Stimulated activated naive B cell treated with anti-CD40 and anti-IgM and Interleukin-4, amounts not matched to agents 10 μg/mL and 1 μg/mL and 100 μg/mL, for 72 hours (primary cell): ENCODE results near the gene FMNL1.

Experiments
- ATAC-seq, 2 donors: fragments of 150-1000 bp; cut with Tn5 transposase; replicated peaks; 2 replicates each; pipeline ENCODE4 v1.10.0; 2021; ENCODE audit warnings: moderate library complexity in 1 of 2
- DNase-seq: peaks from one replicate; pipeline ENCODE4 v3.0.0; 2021
- H3K27ac Mint-ChIP-seq: one replicate; pipeline ENCODE4 v1.8.0; 2022; ENCODE audit warnings: mild to moderate bottlenecking, mixed read lengths
- H3K27me3 Mint-ChIP-seq, 2 donors: one replicate each; pipeline ENCODE4 v1.8.0; 2022; ENCODE audit warnings: mixed read lengths in 2 of 2
- H3K36me3 Mint-ChIP-seq, 2 donors: one replicate each; pipeline ENCODE4 v1.8.0; 2022; ENCODE audit warnings: mixed read lengths in 2 of 2, mild to moderate bottlenecking in 1 of 2
- H3K4me1 Mint-ChIP-seq, 2 donors: one replicate each; pipeline ENCODE4 v1.8.0; 2022; ENCODE audit warnings: mixed read lengths in 2 of 2, mild to moderate bottlenecking in 1 of 2
- H3K4me3 Mint-ChIP-seq, 2 donors: one replicate each; pipeline ENCODE4 v1.8.0; 2022; ENCODE audit warnings: mild to moderate bottlenecking in 2 of 2, mixed read lengths in 2 of 2, moderate library complexity in 1 of 2
- H3K9me3 Mint-ChIP-seq, 2 donors: one replicate each; pipeline ENCODE4 v1.8.0; 2022; ENCODE audit warnings: mixed read lengths in 2 of 2, mild to moderate bottlenecking in 1 of 2

FMNL1 gene

DNA sequence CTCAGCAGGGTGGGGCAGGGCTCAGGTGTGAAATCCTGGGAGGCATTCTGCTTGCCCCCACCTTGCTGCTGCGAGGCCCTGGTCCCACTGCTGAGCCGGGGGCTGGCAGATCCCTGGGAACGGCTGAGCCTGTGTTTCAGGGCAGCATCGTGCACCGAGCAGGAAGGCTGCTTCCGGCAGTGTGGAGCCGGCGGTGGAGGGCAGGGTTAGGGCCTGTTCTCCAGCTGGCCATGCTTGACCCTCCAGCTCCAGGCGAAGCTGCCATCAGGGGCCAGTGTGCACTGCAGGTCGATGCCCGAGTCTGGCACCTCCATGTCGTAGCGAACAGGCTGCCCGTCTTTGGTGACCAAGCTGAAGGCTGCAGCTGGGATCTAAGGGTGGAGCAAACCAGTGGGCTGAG is 42.7 kb downstream of the FMNL1 start:
- peak overlapping the region; percentile 84 for H3K27ac Mint-ChIP-seq
- H3K36me3 Mint-ChIP-seq, result peaks cover 52 to 66% of the 10 kb centered on the region in 2 donors
- H3K4me3 Mint-ChIP-seq, result peak overlapping the region; percentile 8 to 39
- DNase-seq (no peak), ATAC-seq (no peak)
- H3K27me3 Mint-ChIP-seq, result no peaks in the 10 kb centered on the region
- peaks cover 46 to 83% of the 10 kb centered on the region in 2 donors for H3K4me1 Mint-ChIP-seq
- H3K9me3 Mint-ChIP-seq, result no peaks in the 10 kb centered on the region

GRCh38 chr17:45264988-45265387 is 43.3 kb downstream of the FMNL1 start:
- Mint-ChIP-seq H3K36me3 (peaks cover 57 to 71% of the 10 kb centered on the region in 2 donors), H3K27me3 (no peaks in the 10 kb centered on the region), H3K9me3 (no peaks in the 10 kb centered on the region), H3K4me3 (peak overlapping the region in 1 of 2 donors; percentile 46), H3K4me1 (peaks cover 50 to 88% of the 10 kb centered on the region in 2 donors), H3K27ac (peak overlapping the region; percentile 88)
- ATAC-seq (no peak), DNase-seq (no peak)

DNA sequence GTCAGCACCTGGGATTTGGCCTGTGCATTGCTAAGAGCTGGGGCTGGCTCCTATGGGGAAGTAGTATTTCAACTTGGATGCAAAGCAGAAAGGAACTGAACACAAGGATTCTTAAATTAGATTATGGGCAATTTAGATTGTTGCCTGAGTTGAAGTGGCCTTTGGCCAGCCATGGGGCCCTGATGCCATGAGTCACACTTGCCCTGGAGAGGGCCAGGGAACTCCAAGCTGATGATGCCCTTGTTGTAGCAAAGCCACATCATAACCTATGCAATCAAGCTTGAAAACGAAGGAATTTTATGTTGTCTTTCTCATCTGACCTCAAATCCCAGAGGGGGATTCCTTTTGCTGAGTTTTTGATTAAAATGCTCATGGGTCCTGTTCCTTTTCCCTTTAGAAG is 44.1 kb downstream of the FMNL1 start:
- H3K4me1 Mint-ChIP-seq, result peaks cover 53 to 91% of the 10 kb centered on the region in 2 donors
- H3K27ac Mint-ChIP-seq, result peak overlapping the region; percentile 81
- H3K4me3 Mint-ChIP-seq, result no peak overlapping the region
- peaks cover 62 to 77% of the 10 kb centered on the region in 2 donors for H3K36me3 Mint-ChIP-seq
- H3K27me3 Mint-ChIP-seq, result no peaks in the 10 kb centered on the region
- ATAC-seq (no peak), DNase-seq (no peak)
- no peaks in the 10 kb centered on the region for H3K9me3 Mint-ChIP-seq

- Mint-ChIP-seq H3K9me3 (no peaks in the 10 kb centered on the region), H3K27me3 (no peaks in the 10 kb centered on the region), H3K27ac (peak overlapping the region; percentile 81), H3K4me1 (peaks cover 53 to 91% of the 10 kb centered on the region in 2 donors), H3K36me3 (peaks cover 64 to 77% of the 10 kb centered on the region in 2 donors), H3K4me3 (peak overlapping the region in 1 of 2 donors; percentile 30)
- ATAC-seq, result no peak
- DNase-seq, result no peak
Measured at GRCh38 chr17:45266372-45266926, 44.8 kb downstream of the FMNL1 start.

DNA sequence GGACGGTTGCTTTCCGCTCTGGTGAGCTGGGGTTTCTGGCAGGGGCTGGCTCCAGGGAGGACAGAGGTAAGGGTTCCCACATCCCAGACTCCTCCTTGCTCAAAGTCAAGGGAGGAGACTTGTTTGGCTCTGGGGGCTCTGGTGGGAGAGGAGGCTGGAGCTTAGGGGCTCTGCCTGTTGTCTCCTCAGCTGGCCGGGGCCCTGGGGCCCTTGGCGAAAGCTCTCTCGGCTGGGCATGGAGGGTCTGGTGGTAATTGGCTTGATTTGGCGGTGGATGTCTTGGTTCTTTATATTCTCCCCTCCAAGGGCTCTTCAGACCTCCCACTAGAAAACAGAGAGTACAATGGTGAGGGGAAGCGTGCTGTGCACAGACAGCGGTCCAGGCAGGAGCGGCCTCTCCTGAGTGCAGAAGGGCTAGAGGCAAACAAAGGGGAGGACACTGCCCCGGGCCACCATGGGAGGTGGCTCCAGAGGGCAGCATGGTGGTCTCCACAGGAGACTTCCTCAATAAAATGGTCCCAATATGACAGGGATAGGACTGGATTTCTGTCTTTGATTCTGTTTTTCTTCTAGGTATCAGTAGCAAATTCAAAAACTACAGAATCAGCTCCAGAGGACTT is 45.9 kb downstream of the FMNL1 start:
- Mint-ChIP-seq H3K27me3 (no peaks in the 10 kb centered on the region), H3K9me3 (no peaks in the 10 kb centered on the region), H3K4me3 (peak overlapping the region; percentile 30 to 52), H3K4me1 (peaks cover 49 to 80% of the 10 kb centered on the region in 2 donors), H3K27ac (peak overlapping the region; percentile 91), H3K36me3 (peaks cover 58 to 75% of the 10 kb centered on the region in 2 donors)
- DNase-seq, result no peak
- ATAC-seq, result no peak

DNA sequence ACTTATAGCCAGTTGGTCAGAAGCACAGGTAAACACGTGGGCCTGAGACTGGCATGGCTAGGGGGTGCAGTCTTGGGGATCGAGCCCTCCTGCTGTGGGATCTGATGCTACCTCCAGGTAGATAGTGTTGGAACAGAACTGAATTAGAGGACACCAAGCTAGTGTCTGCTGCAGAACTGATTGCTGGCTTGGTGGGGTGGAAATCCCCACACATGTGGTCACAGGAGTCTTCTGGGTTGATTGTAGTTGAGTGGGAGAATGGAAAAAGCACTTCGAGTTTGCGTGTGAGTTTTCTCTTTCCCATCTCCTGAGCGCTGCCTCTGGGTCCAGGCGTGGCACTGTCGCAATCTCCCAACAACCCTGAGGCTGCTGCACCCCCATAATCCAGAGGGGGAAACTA is 48.2 kb downstream of the FMNL1 start:
- ATAC-seq, result peak in 1 of 2 donors; percentile 37

GRCh38 chr17:45270828-45271418 is 49.2 kb downstream of the FMNL1 start:
- DNase-seq, result no peak

More for the DNA sequence above, 48.2 kb downstream of the FMNL1 start:
- no peaks in the 10 kb centered on the region for H3K27me3 Mint-ChIP-seq
- H3K36me3 Mint-ChIP-seq, result peaks cover 64 to 73% of the 10 kb centered on the region in 2 donors
- H3K4me1 Mint-ChIP-seq, result peaks cover 35 to 72% of the 10 kb centered on the region in 2 donors
- no peak for DNase-seq
- peak overlapping the region in 1 of 2 donors; percentile 46 for H3K4me3 Mint-ChIP-seq
- peak overlapping the region; percentile 85 for H3K27ac Mint-ChIP-seq
- H3K9me3 Mint-ChIP-seq, result no peaks in the 10 kb centered on the region

DNA sequence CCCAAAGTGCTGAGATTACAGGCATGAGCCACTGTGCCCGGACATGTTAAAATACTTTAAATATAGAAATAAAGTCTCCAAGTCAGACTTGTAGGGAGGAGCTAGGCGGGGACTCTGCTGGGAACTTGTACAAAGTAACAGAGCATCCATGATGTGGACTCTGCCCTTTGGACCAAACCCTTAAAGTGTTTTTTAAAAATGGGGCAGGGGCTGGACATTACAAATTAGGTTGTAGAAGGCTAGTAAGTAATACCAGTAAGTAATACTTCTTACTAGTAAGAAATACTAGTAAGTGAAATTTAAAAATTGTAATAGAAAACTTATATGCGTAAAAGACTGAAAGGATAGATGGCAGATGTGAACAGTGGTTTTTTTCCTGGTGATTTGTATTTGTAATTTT is 49.9 kb downstream of the FMNL1 start:
- ATAC-seq, result no peak
- no peak for DNase-seq
- Mint-ChIP-seq H3K27me3 (no peaks in the 10 kb centered on the region), H3K27ac (peak overlapping the region; percentile 82), H3K9me3 (no peaks in the 10 kb centered on the region), H3K36me3 (peaks cover 58 to 66% of the 10 kb centered on the region in 2 donors), H3K4me1 (peaks cover 27 to 55% of the 10 kb centered on the region in 2 donors), H3K4me3 (no peak overlapping the region)

More at GRCh38 chr17:45270828-45271418, 49.2 kb downstream of the FMNL1 start:
- Mint-ChIP-seq H3K27me3 (no peaks in the 10 kb centered on the region), H3K9me3 (no peaks in the 10 kb centered on the region), H3K4me1 (peaks cover 31 to 62% of the 10 kb centered on the region in 2 donors), H3K27ac (peak overlapping the region; percentile 82), H3K36me3 (peaks cover 64 to 69% of the 10 kb centered on the region in 2 donors), H3K4me3 (peak overlapping the region; percentile 43 to 44)
- ATAC-seq, result peak; percentile 33 to 41

GRCh38 chr17:45273551-45273957 is 51.9 kb downstream of the FMNL1 start:
- Mint-ChIP-seq H3K36me3 (peaks cover 48 to 62% of the 10 kb centered on the region in 2 donors), H3K27ac (peak overlapping the region; percentile 92), H3K4me1 (peaks cover 30 to 55% of the 10 kb centered on the region in 2 donors), H3K4me3 (peak overlapping the region in 1 of 2 donors; percentile 16), H3K27me3 (no peaks in the 10 kb centered on the region), H3K9me3 (no peaks in the 10 kb centered on the region)
- no peak for DNase-seq
- no peak for ATAC-seq

GRCh38 chr17:45274033-45274432 is 52.3 kb downstream of the FMNL1 start:
- no peaks in the 10 kb centered on the region for H3K9me3 Mint-ChIP-seq

DNA sequence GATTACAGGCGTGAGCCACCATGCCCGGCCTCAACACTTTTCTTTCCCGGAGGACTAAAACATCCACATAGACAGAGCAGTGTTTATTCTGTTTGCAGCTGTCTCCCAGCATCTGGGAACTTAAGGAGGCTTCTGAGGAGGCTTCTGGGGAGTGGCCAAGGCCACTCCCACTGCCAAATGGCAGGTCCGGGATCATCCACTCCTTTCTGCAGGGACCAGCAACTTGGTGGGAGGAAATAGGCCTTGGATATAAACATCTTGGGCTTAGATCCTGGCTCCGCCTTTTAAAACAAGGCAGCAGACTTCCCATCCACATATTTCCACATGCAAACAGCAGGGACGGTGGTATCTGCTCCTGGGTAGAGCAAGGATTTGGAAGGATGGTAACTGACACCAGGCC is 54.3 kb downstream of the FMNL1 start:
- Mint-ChIP-seq H3K36me3 (peaks cover 44 to 54% of the 10 kb centered on the region in 2 donors), H3K4me1 (peaks cover 20 to 52% of the 10 kb centered on the region in 2 donors), H3K27ac (peak overlapping the region; percentile 85), H3K4me3 (no peak overlapping the region), H3K9me3 (no peaks in the 10 kb centered on the region), H3K27me3 (no peaks in the 10 kb centered on the region)
- DNase-seq (no peak), ATAC-seq (no peak)

More at GRCh38 chr17:45274033-45274432, 52.3 kb downstream of the FMNL1 start:
- DNase-seq (no peak), ATAC-seq (no peak)
- Mint-ChIP-seq H3K27ac (peak overlapping the region; percentile 92), H3K4me1 (peaks cover 30 to 55% of the 10 kb centered on the region in 2 donors), H3K4me3 (peak overlapping the region in 1 of 2 donors; percentile 16), H3K27me3 (no peaks in the 10 kb centered on the region), H3K36me3 (peaks cover 45 to 61% of the 10 kb centered on the region in 2 donors)

DNA sequence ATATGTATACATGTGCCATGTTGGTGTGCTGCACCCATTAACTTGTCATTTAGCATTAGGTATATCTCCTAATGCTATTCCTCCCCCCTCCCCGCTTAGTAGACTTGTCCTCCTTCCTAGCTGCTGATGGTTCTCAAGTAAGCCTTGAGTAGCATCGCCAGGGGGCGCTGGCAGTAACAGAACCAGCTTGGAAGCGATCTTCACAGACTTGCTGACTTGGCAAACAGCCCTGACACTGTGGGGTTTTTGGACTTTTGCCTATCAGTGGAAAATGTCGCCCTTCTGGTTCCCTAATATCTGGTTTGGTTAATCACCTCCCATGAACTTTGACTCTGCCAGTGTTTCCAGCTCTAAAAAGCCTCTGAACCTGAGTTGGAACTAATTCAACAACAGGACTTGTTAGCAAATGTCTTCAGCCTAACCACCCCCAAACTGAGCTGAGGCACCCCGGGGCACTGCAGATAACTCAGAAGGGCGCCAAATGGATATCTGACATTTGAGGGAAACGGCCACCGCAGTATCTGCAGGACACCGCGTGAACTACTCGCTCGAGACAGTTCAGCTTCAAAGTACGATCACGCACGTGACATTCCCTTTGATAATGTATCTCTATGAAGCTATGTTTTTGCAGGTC is 55.6 kb downstream of the FMNL1 start:
- no peaks in the 10 kb centered on the region for H3K27me3 Mint-ChIP-seq
- DNase-seq (peak; percentile 79), ATAC-seq (peak; percentile 87 to 88)
- H3K4me3 Mint-ChIP-seq, result peak overlapping the region in 1 of 2 donors; percentile 46
- H3K27ac Mint-ChIP-seq, result peak overlapping the region; percentile 75
- H3K36me3 Mint-ChIP-seq, result peaks cover 46 to 55% of the 10 kb centered on the region in 2 donors
- H3K9me3 Mint-ChIP-seq, result no peaks in the 10 kb centered on the region
- H3K4me1 Mint-ChIP-seq, result peaks cover 20 to 52% of the 10 kb centered on the region in 2 donors

DNA sequence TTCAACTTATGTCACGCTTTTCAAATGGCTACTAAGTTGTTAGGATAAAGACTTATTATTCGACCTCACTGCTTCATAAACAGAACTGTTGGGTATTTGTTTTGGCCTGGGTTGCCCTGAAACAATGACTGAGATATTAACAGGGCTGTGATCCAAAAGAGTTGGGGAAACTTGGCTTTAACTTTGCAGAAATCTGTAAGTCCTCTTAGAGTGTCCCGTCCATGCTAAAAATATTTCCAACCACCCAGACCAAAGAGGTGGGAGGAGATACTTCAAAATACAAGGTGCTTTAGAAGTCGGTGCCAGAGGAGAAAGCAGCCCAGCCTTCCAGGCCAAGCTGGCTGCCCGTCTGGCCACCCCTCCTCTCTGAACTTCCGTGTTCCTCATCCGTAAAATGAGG is 56.3 kb downstream of the FMNL1 start:
- no peak for DNase-seq
- peak overlapping the region; percentile 75 for H3K27ac Mint-ChIP-seq
- no peaks in the 10 kb centered on the region for H3K27me3 Mint-ChIP-seq
- no peaks in the 10 kb centered on the region for H3K9me3 Mint-ChIP-seq
- no peak overlapping the region for H3K4me3 Mint-ChIP-seq
- peaks cover 24 to 57% of the 10 kb centered on the region in 2 donors for H3K4me1 Mint-ChIP-seq
- peaks cover 50 to 57% of the 10 kb centered on the region in 2 donors for H3K36me3 Mint-ChIP-seq
- ATAC-seq, result no peak

DNA sequence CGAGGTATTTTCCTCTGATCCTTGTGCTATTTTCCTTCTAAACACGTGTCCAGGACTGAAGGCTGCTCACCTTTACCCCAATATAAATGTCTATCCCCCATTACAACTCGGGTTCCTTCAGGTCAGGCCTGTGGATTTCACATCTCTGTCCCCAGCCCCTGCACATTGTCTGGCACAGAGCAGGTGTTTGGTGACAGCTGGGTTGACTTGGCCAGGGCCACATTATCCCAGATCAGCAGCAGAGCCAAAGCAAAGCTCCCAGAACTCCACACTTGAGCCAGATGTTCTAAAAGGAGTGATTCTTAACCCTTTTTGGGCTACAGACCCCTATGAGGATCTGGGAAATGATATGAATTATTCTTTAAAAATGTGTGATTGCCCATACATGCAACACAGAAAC is 58.2 kb downstream of the FMNL1 start:
- no peaks in the 10 kb centered on the region for H3K9me3 Mint-ChIP-seq
- DNase-seq (no peak), ATAC-seq (no peak)
- H3K4me3 Mint-ChIP-seq, result peak overlapping the region; percentile 25 to 39
- no peaks in the 10 kb centered on the region for H3K27me3 Mint-ChIP-seq
- peaks cover 34 to 62% of the 10 kb centered on the region in 2 donors for H3K4me1 Mint-ChIP-seq
- peaks cover 49 to 58% of the 10 kb centered on the region in 2 donors for H3K36me3 Mint-ChIP-seq
- H3K27ac Mint-ChIP-seq, result peak overlapping the region; percentile 85
